MM.1S (cell line): Measurements from ENCODE around the gene LIME1.

Experiments used
- EZH2 ChIP-seq: fragments of 300-600 bp; sonication (generic); optimal IDR thresholded peaks from 2 replicates; pipeline ENCODE3; 2017; ENCODE audit warnings: low read depth, mild to moderate bottlenecking, antibody characterized with exemption, low read length, mixed read lengths
- TF ChIP-seq, protein P1 (sequence below): fragments of 300-600 bp; sonication (generic); IDR thresholded peaks from 2 replicates; pipeline ENCODE4 v1.5.1; 2016; ENCODE audit warnings: antibody characterized with exemption, low read length, mixed read lengths

DNA sequence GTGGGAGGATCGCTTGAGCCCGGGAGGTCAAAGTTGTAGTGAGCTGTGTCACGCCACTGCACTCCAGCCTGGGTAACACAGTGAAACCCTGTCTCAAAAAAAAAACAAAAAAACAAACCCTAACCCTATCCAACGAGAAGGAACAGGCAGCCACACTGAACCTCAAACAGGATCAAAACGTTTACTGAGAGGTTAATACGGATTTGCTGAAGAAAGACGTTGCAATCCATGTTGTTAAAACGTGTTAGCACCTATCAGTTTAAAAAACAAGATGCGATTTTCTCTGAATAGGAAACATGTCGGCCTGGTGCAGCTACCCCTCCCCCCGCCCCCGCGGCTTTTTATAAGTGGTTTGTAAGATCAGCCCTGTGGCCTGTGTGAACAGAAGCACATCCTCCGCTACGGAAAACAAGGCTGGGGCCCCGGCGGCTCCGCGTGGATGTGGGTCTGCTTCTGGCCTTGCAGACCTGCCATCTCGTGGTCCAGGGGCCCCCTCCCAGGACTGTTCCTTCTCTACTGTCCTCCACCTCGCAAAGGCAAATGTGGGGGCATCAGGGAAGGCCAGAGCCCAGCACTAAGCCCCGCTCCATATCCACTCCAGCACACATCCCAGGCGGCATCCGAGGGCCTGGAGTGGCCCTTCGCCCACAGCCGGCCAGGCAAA lies 14.5 kb downstream of the LIME1 start:
- TF ChIP-seq, protein P1, sequence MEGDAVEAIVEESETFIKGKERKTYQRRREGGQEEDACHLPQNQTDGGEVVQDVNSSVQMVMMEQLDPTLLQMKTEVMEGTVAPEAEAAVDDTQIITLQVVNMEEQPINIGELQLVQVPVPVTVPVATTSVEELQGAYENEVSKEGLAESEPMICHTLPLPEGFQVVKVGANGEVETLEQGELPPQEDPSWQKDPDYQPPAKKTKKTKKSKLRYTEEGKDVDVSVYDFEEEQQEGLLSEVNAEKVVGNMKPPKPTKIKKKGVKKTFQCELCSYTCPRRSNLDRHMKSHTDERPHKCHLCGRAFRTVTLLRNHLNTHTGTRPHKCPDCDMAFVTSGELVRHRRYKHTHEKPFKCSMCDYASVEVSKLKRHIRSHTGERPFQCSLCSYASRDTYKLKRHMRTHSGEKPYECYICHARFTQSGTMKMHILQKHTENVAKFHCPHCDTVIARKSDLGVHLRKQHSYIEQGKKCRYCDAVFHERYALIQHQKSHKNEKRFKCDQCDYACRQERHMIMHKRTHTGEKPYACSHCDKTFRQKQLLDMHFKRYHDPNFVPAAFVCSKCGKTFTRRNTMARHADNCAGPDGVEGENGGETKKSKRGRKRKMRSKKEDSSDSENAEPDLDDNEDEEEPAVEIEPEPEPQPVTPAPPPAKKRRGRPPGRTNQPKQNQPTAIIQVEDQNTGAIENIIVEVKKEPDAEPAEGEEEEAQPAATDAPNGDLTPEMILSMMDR, result no peak
- TF ChIP-seq EZH2, result no peak
